NCI-H460 (cell line): ENCODE measurements around the gene PKIB. TPM values are rescaled to one million over a fixed set of nuclear protein-coding genes. Genes with fewer than 3 reads are reported as not detected.
"Not testable (repeated sequence)": the region's sequence is repeated elsewhere in the genome, so short reads cannot be mapped to it uniquely, and the experiment has no call there.

ENCODE experiments used
- DNase-seq: peaks from one replicate; pipeline ENCODE4 v3.0.0-alpha.2; 2016; ENCODE audit warnings: low read depth; ENCODE audit errors: extremely low read depth
- polyA plus RNA-seq: library from polyadenylated mRNA; depleted of rRNA; stranded (reverse); fragments of >200 nt; gene quantifications from 2 replicates; pipeline ENCODE4 v1.2.3, GENCODE V29; 2014; cell fraction: nucleus; rRNA removed
- total RNA-seq: library from RNA; depleted of rRNA; stranded (reverse); fragments of >200 nt; shearing (Covaris generic); gene quantifications from 2 replicates; pipeline ENCODE4 v1.2.3, GENCODE V29; 2014; rRNA removed

The PKIB gene
- not detected in 2 replicates for total RNA-seq
- polyA plus RNA-seq, result not detected in 2 replicates

- DNase-seq, result peak; percentile 50
Measured at GRCh38 chr6:122609881-122610689, at the start of gene PKIB. Gene PKIB (plus strand): TSS chr6:122610405. CDS start chr6:122717795, 107,390 bp downstream.

DNA sequence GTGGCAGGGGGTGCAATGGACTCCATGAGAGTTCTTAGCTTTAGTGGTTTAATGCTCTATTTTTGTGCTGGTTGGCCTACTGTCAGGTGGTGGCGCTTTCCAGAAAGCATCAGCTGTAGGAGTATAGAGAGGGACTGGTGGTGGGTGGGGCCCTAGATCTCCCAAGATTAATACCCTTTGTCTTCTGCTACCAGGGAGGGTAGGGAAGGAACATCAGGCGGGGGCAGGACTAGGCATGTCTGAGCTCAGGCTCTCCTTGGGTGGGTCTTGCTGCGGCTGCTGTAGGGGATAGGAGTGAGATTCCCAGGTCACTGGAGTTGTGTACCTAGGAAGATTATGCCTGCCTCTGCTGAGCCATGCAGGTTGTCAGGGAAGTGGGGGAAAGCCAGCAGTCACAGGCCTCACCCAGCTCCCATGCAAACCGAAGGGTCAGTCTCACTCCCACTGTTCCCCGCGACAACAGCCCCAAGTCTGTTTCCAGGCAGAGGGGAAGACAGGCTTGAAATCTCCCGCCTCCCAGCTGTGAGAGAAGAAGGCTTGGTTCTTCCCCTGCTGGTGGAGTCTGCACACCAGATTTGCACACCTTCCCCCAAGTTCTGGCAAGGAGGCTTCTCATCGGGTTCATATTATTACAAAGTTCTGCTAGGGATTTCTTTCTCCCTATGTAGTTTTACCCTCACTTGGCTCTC, 46.7 kb upstream of the PKIB start:
- DNase-seq, result no peak

GRCh38 chr6:122564230-122564629, 46.0 kb upstream of the PKIB start:
- no peak for DNase-seq

DNA sequence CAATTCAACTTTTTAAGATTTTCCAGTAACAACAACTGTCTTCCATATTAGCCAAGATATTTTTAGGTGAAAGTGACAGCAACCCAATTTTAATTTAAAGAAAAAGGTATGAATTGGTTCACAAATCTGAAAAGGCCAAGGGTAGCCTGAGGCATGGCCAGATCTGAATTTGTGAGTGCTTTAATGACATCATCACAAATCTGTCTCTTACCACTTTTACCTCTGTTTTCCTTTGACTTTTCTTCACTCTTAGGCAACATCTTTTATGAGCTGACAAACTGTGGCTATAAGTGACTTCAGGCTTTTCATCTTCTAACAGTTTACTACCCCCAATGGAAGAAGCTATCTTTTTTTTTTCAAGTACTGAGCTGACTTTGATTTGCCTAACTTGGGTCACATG, 44.5 kb upstream of the PKIB start:
- no peak for DNase-seq

GRCh38 chr6:122567034-122567433, 43.2 kb upstream of the PKIB start:
- no peak for DNase-seq

- DNase-seq, result no peak
Measured at GRCh38 chr6:122568350-122568749, 41.9 kb upstream of the PKIB start.

- no peak for DNase-seq
Measured at GRCh38 chr6:122568797-122569221, 41.4 kb upstream of the PKIB start.

- no peak for DNase-seq
Measured at GRCh38 chr6:122569230-122569771, 40.9 kb upstream of the PKIB start.

- DNase-seq, result no peak
Measured at GRCh38 chr6:122571888-122572287, 38.3 kb upstream of the PKIB start.

GRCh38 chr6:122576888-122577287, 33.3 kb upstream of the PKIB start:
- DNase-seq, result no peak

DNA sequence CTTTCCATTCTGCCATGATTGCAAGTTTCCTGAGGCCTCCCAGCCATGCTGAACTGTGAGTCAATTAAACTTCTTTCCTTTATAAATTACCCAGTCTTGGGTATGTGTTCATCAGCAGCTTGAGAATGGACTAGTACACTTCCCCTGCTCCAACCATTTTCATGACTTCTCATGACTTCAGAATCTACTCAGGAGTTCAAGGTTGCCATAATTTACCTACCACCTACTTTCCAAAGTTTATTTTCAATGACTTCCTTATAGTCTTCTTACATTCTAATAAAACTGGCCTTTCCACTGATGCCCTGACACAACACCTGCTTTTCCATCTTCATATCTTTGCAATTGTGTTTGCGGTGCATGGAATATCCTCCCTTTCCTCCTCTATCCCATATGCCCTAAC, 31.2 kb upstream of the PKIB start:
- DNase-seq, result no peak

DNA sequence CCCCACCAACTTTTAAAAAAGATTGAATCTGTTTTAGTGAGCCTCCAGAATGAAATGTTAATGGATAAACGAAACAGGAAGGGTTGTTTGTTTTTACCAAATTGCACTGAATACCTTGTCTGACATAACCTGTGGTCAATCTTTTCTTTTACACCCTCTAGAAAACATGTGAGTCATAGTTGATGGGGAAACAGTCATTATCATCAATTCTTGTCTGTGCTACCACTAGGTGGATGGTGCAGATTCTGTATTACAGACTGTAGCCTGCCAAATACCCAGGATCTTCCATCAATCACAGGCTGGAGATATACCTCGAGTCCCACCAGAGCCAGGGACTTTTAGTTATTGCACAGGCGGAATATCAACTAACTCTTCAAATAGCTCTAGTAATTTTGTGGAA, 29.5 kb upstream of the PKIB start:
- DNase-seq, result no peak

GRCh38 chr6:122589115-122589514, 21.1 kb upstream of the PKIB start:
- no peak for DNase-seq

DNA sequence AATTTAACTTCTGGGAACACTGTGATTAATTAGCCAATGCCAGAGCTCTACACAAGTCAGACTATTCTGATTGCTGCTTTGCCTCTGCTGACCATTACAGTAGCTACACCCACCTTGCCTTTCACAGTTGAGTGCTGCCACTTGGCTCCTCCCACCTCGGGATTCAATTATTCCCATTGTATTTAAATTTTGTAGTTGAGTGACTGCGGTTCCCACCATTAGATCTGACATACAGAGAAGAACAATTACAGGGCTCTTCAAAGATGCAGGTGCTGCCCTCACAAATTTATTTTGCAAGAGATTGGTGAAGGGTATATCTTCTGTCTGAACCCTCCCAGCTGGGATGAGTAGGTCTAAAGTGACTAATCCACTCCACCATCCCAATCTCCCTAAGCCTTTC, 11.9 kb upstream of the PKIB start:
- DNase-seq, result not testable (repeated sequence)

GRCh38 chr6:122604676-122605075, 5.5 kb upstream of the PKIB start:
- DNase-seq, result no peak

GRCh38 chr6:122610690-122611455, 668 bp downstream of the PKIB start:
- no peak for DNase-seq

- no peak for DNase-seq
Measured at GRCh38 chr6:122612838-122613237, 2.6 kb downstream of the PKIB start.

DNA sequence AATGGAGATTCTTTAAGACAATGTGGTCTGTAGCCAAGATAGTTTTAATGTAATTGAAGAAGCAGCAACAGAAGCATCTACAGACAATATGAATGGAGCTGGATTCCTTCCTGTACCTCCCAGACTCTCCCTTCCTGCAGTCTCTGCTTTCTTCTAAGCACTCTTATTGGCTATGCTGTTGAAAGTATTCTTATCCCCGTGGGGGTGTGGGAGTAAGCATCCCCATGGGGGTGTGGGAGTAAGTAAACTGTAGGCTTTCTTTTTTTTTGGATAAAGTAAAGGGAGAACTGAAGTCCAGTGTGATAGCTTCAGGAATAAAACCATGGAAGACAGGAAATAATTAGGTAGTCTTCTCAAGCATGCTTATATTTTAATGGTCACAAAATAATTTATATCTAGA, 4.1 kb downstream of the PKIB start:
- DNase-seq, result no peak

DNA sequence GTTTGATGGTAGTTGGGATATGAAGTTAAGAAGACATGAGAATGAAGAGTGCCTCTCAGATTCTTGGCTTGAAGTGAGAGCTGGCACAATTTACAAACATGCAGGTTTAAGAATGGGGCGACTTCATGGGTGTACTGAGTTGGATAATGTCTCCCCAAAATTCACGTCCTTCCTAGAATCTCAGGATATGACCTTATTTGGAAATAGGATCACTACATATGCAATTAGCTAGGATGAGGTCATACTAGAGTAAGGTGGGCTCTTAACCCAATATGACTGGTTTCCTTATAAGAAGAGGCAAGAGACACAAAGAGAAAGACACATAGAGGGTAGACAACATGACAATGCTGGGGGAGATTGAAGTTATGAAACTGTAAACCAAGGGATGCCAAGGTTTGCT, 5.2 kb downstream of the PKIB start:
- DNase-seq, result no peak

- no peak for DNase-seq
Measured at GRCh38 chr6:122616877-122617276, 6.7 kb downstream of the PKIB start.

DNA sequence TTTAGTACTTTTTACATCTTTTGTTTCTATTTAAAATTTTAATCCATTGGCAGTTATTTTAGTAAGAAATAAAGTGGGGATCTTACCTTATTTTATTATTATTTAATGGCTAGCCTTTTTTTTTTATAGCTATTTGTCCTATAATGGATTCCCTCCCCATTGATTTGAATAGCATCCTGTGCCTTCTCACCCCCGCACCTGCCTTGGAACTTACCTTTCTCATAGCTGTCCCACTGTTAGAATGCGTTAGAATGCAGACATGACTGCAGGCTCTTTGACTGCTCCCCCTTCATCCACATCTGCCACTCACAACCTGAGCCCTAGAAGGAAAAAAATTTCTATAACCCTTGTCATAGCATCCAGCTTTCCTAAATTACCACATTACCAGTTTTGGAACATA, 9.1 kb downstream of the PKIB start:
- no peak for DNase-seq
